HCT116 (cell line): ENCODE results near the gene SSB. TPM values are rescaled to one million over a fixed set of nuclear protein-coding genes. Genes with fewer than 3 reads are reported as not detected.

Experiments used
- ATAC-seq: fragments of 200-7000 bp; cut with Tn5 transposase; 2 replicates; pipeline ENCODE4 v1.9.1; 2020; ENCODE audit warnings: mild to moderate bottlenecking, moderate library complexity
- BruUV-seq: library from RNA; stranded (reverse); fragments of 400-500 nt; replicated peaks from 2 replicates; lab custom pipeline; 2021; lab: Mats Ljungman, UMichigan
- CTCF ChIA-PET: fragments of 300-600 bp; sonication (Branson Sonifier 250); formaldehyde crosslinking; loops from one replicate; lab custom pipeline; 2021; ENCODE audit warnings: antibody characterized with exemption; lab: Charles Lee
- POLR2A ChIA-PET: fragments of 300-600, 350-600 bp; sonication (Branson Sonifier 250); formaldehyde crosslinking; loops from one replicate; lab custom pipeline; 2021; ENCODE audit warnings: antibody characterized with exemption; lab: Charles Lee
- RAD21 ChIA-PET, 2 experiments: fragments of 300-600 bp; sonication (Branson Sonifier 250); formaldehyde crosslinking; loops; one replicate each; lab custom pipeline; 2023; ENCODE audit warnings: low total read pairs in 2 of 2; ENCODE audit not compliant: uncharacterized antibody in 2 of 2, unreplicated experiment in 2 of 2, low non-redundant PET in 1 of 2; lab: Charles Lee
- DNase-seq: peaks from one replicate; pipeline ENCODE4 v3.0.0-alpha.2; 2010; ENCODE audit warnings: low read depth, low spot score
- H2AFZ ChIP-seq: fragments of 200-600 bp; shearing (Covaris generic), sonication (generic); 2 replicates; pipeline ENCODE4 v1.6.1; 2017; ENCODE audit warnings: low read depth, mixed run types, mixed read lengths, antibody characterized with exemption, low read length; ENCODE audit not compliant: poor library complexity, severe bottlenecking
- H3K27ac ChIP-seq: 2 replicates; pipeline ENCODE4 v1.5.1; 2012; ENCODE audit warnings: low read depth, low read length
- H3K27me3 ChIP-seq: fragments of 200-600 bp; sonication (generic); 2 replicates; pipeline ENCODE4 v1.6.1; 2016; ENCODE audit warnings: mixed run types, low read length, mixed read lengths; ENCODE audit not compliant: insufficient read depth
- H3K36me3 ChIP-seq, 2 experiments: fragments of 200-500 bp in 1 of 2; fragments of 200-600 bp in 1 of 2; sonication (Bioruptor generic) in 1 of 2; sonication (generic) in 1 of 2; 2 replicates each; pipeline versions ENCODE4 v1.5.1 to v1.6.1; 2014 to 2016; ENCODE audit warnings: low read length in 2 of 2, inconsistent platforms in 1 of 2, mixed read lengths in 1 of 2, mixed run types in 1 of 2; ENCODE audit not compliant: insufficient read depth in 2 of 2, control insufficient read depth in 1 of 2
- H3K4me1 ChIP-seq, 2 experiments: fragments of 200-600 bp in 1 of 2; sonication (generic) in 1 of 2; 2 replicates each; pipeline versions ENCODE4 v1.5.1 to v1.6.1; 2012 to 2017; ENCODE audit warnings: low read length in 2 of 2, inconsistent platforms in 1 of 2, mild to moderate bottlenecking in 1 of 2, mixed read lengths in 1 of 2, mixed run types in 1 of 2, moderate library complexity in 1 of 2; ENCODE audit not compliant: insufficient read depth in 2 of 2, control insufficient read depth in 1 of 2
- H3K4me2 ChIP-seq: fragments of 200-600 bp; sonication (generic); 2 replicates; pipeline ENCODE4 v1.6.1; 2017; ENCODE audit warnings: mixed run types, low read length, mixed read lengths
- H3K4me3 ChIP-seq, 2 experiments: fragments of 200-600 bp in 1 of 2; sonication (generic) in 1 of 2; replicated peaks in 1 of 2; 2 replicates each; pipeline ENCODE4 v1.5.1; 2011 to 2016; ENCODE audit warnings: low read length in 2 of 2, control low read depth in 1 of 2, low read depth in 1 of 2, mild to moderate bottlenecking in 1 of 2, mixed read lengths in 1 of 2, mixed run types in 1 of 2
- H3K79me2 ChIP-seq: fragments of 200-600 bp; sonication (generic); 2 replicates; pipeline ENCODE4 v1.6.1; 2017; ENCODE audit warnings: mild to moderate bottlenecking, mixed run types, low read length, moderate library complexity, mixed read lengths; ENCODE audit not compliant: insufficient read depth
- H3K9ac ChIP-seq: fragments of 200-600 bp; sonication (generic); 2 replicates; pipeline ENCODE4 v1.6.1; 2016; ENCODE audit warnings: low read length, mixed read lengths
- H3K9me2 ChIP-seq: fragments of 200-600 bp; sonication (generic), shearing (Covaris generic); 2 replicates; pipeline ENCODE4 v1.6.1; 2017; ENCODE audit warnings: mixed run types, mild to moderate bottlenecking, moderate library complexity; ENCODE audit not compliant: insufficient read depth
- H3K9me3 ChIP-seq, 2 experiments: fragments of 200-500 bp in 1 of 2; fragments of 200-600 bp in 1 of 2; sonication (Bioruptor generic) in 1 of 2; sonication (generic) in 1 of 2; 2 replicates each; pipeline ENCODE4 v1.6.1; 2014 to 2017; ENCODE audit warnings: low read length in 2 of 2, mixed read lengths in 2 of 2, inconsistent platforms in 1 of 2, low read depth in 1 of 2, mild to moderate bottlenecking in 1 of 2, mixed run types in 1 of 2, moderate library complexity in 1 of 2; ENCODE audit not compliant: control insufficient read depth in 1 of 2, insufficient read depth in 1 of 2
- H4K20me1 ChIP-seq: fragments of 200-600 bp; sonication (generic), shearing (Covaris generic); 2 replicates; pipeline ENCODE4 v1.6.1; 2017; ENCODE audit warnings: mixed run types, mild to moderate bottlenecking, moderate library complexity; ENCODE audit not compliant: insufficient read depth
- EZH2 ChIP-seq: fragments of 200-600 bp; sonication (generic); IDR thresholded peaks from 2 replicates; pipeline ENCODE4 v1.6.1; 2017; ENCODE audit warnings: antibody characterized with exemption, mixed run types
- JUND ChIP-seq: IDR thresholded peaks from 2 replicates; pipeline ENCODE4 v1.6.1; 2012
- POLR2AphosphoS5 ChIP-seq: IDR thresholded peaks from 2 replicates; pipeline ENCODE4 v1.6.1; 2011; ENCODE audit warnings: mild to moderate bottlenecking, low read depth, low read length, moderate library complexity
- RAD21 ChIP-seq: IDR thresholded peaks from 2 replicates; pipeline ENCODE4 v1.6.1; 2012; ENCODE audit warnings: low read depth, mild to moderate bottlenecking
- SIN3A ChIP-seq: IDR thresholded peaks from 2 replicates; pipeline ENCODE4 v1.6.1; 2012; ENCODE audit warnings: low read depth
- SP1 ChIP-seq: IDR thresholded peaks from 2 replicates; pipeline ENCODE4 v1.6.1; 2012; ENCODE audit warnings: low read depth
- TCF7L2 ChIP-seq: IDR thresholded peaks from 2 replicates; pipeline ENCODE4 v1.7.0; 2011; ENCODE audit warnings: borderline replicate concordance, inconsistent platforms; ENCODE audit not compliant: insufficient read depth, insufficient read length; ENCODE audit errors: extremely low read depth
- ZBTB33 ChIP-seq: IDR thresholded peaks from 2 replicates; pipeline ENCODE4 v1.6.1; 2011; ENCODE audit warnings: mild to moderate bottlenecking, low read length, moderate library complexity; ENCODE audit not compliant: insufficient replicate concordance; ENCODE audit errors: extremely low read depth
- ZNF274 ChIP-seq: fragments of 200-500 bp; sonication (Bioruptor generic); IDR thresholded peaks from 2 replicates; pipeline ENCODE4 v1.6.1; 2014; ENCODE audit warnings: mild to moderate bottlenecking, low read depth, low read length, inconsistent platforms
- intact Hi-C: fragments of 100-400 bp; cut with micrococcal nuclease; formaldehyde crosslinking; loops from 2 replicates; pipeline ENCODE4 v1.10.0; 2022
- total RNA-seq: library from RNA; stranded (reverse); gene quantifications from one replicate; pipeline ENCODE4 v1.2.1, GENCODE V29; 2021; ENCODE audit not compliant: unreplicated experiment
- TF ChIP-seq, protein P1 (sequence below): IDR thresholded peaks from 2 replicates; pipeline ENCODE4 v1.6.1; 2012

Gene SSB
- total RNA-seq, 1 experiment from 2014 or later: 117 TPM

GRCh38 chr2:169755083-169755870 is 43.4 kb upstream of the SSB start:
- ATAC-seq: no peak
- no peaks in the 10 kb centered on the region for H3K79me2 ChIP-seq
- RAD21 ChIA-PET: no interaction called here
- TF ChIP-seq ZNF274 (no peak), SP1 (no peak), JUND (no peak), POLR2AphosphoS5 (no peak), EZH2 (no peak), ZBTB33 (no peak), RAD21 (no peak), TCF7L2 (no peak), SIN3A (no peak)
- TF ChIP-seq, protein P1, sequence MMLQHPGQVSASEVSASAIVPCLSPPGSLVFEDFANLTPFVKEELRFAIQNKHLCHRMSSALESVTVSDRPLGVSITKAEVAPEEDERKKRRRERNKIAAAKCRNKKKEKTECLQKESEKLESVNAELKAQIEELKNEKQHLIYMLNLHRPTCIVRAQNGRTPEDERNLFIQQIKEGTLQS: no peak
- H3K4me1 ChIP-seq: no peaks in the 10 kb centered on the region
- no peak for DNase-seq
- peaks cover 5 to 6% of the 10 kb centered on the region in 2 experiments; a peak in 2 of 4 replicates for H3K36me3 ChIP-seq
- no peaks in the 10 kb centered on the region for H3K27me3 ChIP-seq
- H4K20me1 ChIP-seq: no peaks in the 10 kb centered on the region
- H3K9me3 ChIP-seq: no peaks in the 10 kb centered on the region
- H2AFZ ChIP-seq: no peak overlapping the region
- no TSS peak for BruUV-seq
- H3K4me2 ChIP-seq: no peak overlapping the region
- no peak overlapping the region for H3K9ac ChIP-seq
- POLR2A ChIA-PET: no interaction called here
- no peaks in the 10 kb centered on the region for H3K9me2 ChIP-seq
- intact Hi-C loops: no loop called here
- no peak overlapping the region for H3K27ac ChIP-seq
- CTCF ChIA-PET: no interaction called here
- no peak overlapping the region for H3K4me3 ChIP-seq
